HepG2 (cell line): ENCODE results near the gene FASTKD3. TPM values are rescaled to one million over a fixed set of nuclear protein-coding genes. Genes with fewer than 3 reads are reported as not detected.

Source experiments
- BRD4 ChIP-seq: sonication (generic); formaldehyde crosslinking; IDR thresholded peaks from 2 replicates; pipeline ENCODE4 v1.4.0; 2020; ENCODE audit warnings: missing genetic modification reagents
- CENPBD1 ChIP-seq: sonication (generic); formaldehyde crosslinking; IDR thresholded peaks from 2 replicates; pipeline ENCODE4 v1.8.0; 2022; ENCODE audit warnings: missing genetic modification reagents, low read depth, mild to moderate bottlenecking, borderline replicate concordance
- DMAP1 ChIP-seq: IDR thresholded peaks from 2 replicates; pipeline ENCODE4 v1.6.1; 2016
- DRAP1 ChIP-seq: IDR thresholded peaks from 2 replicates; pipeline ENCODE4 v1.6.1; 2016; ENCODE audit warnings: missing genetic modification reagents, missing compliant biosample characterization
- EP300 ChIP-seq, 3 experiments: sonication (generic) in 1 of 3; formaldehyde crosslinking in 1 of 3; IDR thresholded peaks; 2 replicates each; pipeline versions ENCODE4 v1.5.1 to v1.6.1; 2011 to 2020; ENCODE audit warnings: low read depth in 2 of 3, low read length in 2 of 3, borderline replicate concordance in 1 of 3, improper control_type of control experiment in 1 of 3, mild to moderate bottlenecking in 1 of 3, missing genetic modification reagents in 1 of 3, moderate library complexity in 1 of 3
- MYPOP ChIP-seq: sonication (generic); formaldehyde crosslinking; IDR thresholded peaks from 2 replicates; pipeline ENCODE4 v1.8.1; 2023; ENCODE audit warnings: mild to moderate bottlenecking, moderate library complexity, missing genetic modification reagents
- MZF1 ChIP-seq: sonication (generic); formaldehyde crosslinking; IDR thresholded peaks from 2 replicates; pipeline ENCODE4 v1.8.1; 2023; ENCODE audit warnings: mild to moderate bottlenecking, missing genetic modification reagents, borderline replicate concordance
- NR2F6 ChIP-seq, 2 experiments: IDR thresholded peaks; 2 replicates each; pipeline ENCODE4 v1.6.1; 2016; ENCODE audit warnings: antibody characterized with exemption in 1 of 2, mild to moderate bottlenecking in 1 of 2
- PRPF4 ChIP-seq: fragments of 200-400 bp; formaldehyde crosslinking; IDR thresholded peaks from 2 replicates; pipeline ENCODE4 v1.6.1; 2016; ENCODE audit warnings: low read length, low read depth; ENCODE audit not compliant: poor library complexity, severe bottlenecking
- ZNF264 ChIP-seq: sonication (generic); formaldehyde crosslinking; IDR thresholded peaks from 2 replicates; pipeline ENCODE4 v1.4.0; 2020; ENCODE audit warnings: missing genetic modification reagents
- ZNF280D ChIP-seq: sonication (generic); formaldehyde crosslinking; IDR thresholded peaks from 2 replicates; pipeline ENCODE4 v1.5.1; 2020; ENCODE audit warnings: mild to moderate bottlenecking, missing genetic modification reagents
- ZNF407 ChIP-seq: sonication (generic); formaldehyde crosslinking; IDR thresholded peaks from one replicate; pipeline ENCODE4 v1.5.1; 2020; ENCODE audit warnings: mild to moderate bottlenecking, missing genetic modification reagents; ENCODE audit errors: not compliant biosample characterization
- ZNF678 ChIP-seq: sonication (generic); formaldehyde crosslinking; IDR thresholded peaks from 2 replicates; pipeline ENCODE4 v1.4.0; 2020; ENCODE audit warnings: mild to moderate bottlenecking, missing genetic modification reagents
- ZNF816 ChIP-seq: sonication (generic); formaldehyde crosslinking; IDR thresholded peaks from 2 replicates; pipeline ENCODE4 v1.8.0; 2022; ENCODE audit warnings: missing genetic modification reagents, mild to moderate bottlenecking, borderline replicate concordance
- polyA plus RNA-seq, 8 experiments: library from polyadenylated mRNA; depleted of rRNA in 3 of 8; stranded (reverse) in 7 of 8; unstranded in 1 of 8; fragments of >200 nt; fragmentation: Illumina TruSeq in 4 of 8; extraction: Trizol in 4 of 8; gene quantifications; 2 replicates each; pipeline versions ENCODE4 v1.2.1 to v1.2.3, GENCODE V29; 2011 to 2016; ENCODE audit warnings: low read depth in 4 of 8, missing spikeins in 1 of 8, mixed read lengths in 1 of 8; ENCODE audit not compliant: insufficient read depth in 1 of 8
- total RNA-seq, 5 experiments: library from RNA; depleted of rRNA; stranded (reverse); fragments of >200 nt; fragmentation: Illumina TruSeq; extraction: Trizol; gene quantifications; 2 replicates each; pipeline ENCODE4 v1.2.3, GENCODE V29; 2016; ENCODE audit warnings: low read depth in 1 of 5

The FASTKD3 gene
- total and polyA plus RNA-seq, 2 of the 13 experiments (the other 11 are each of a cell fraction or from before 2014, with no cell fraction given) = 6.9 to 17.8 TPM

- TF ChIP-seq EP300 (IDR thresholded peaks at IDR 0.05; ENCODE audit: low read depth in 2 of 2, low read length in 2 of 2) = no peak
- no peak for TF ChIP-seq EP300 (CRISPR knock-in tag; IDR thresholded peaks at IDR 0.05; ENCODE audit: borderline replicate concordance)
- TF ChIP-seq MYPOP (CRISPR knock-in tag) = peak; percentile 98
- no peak; the same call in 1 of the 2 replicates for TF ChIP-seq ZNF678 (CRISPR knock-in tag)
- no peak for TF ChIP-seq MZF1 (CRISPR knock-in tag)
- TF ChIP-seq ZNF264 = 0 out of 2 replicates have a peak, but pooled peaks have one; percentile 33
- TF ChIP-seq CENPBD1 (CRISPR knock-in tag) = no peak
- TF ChIP-seq ZNF407 = peak; percentile 92
- peak; percentile 41; the same call in 1 of the 2 replicates for TF ChIP-seq NR2F6 (IDR thresholded peaks at IDR 0.05)
- TF ChIP-seq NR2F6 (CRISPR knock-in tag; IDR thresholded peaks at IDR 0.05) = no peak; the same call in 1 of the 2 replicates
- peak; percentile 47 for TF ChIP-seq DMAP1 (CRISPR knock-in tag)
- TF ChIP-seq BRD4 (CRISPR knock-in tag) = peak; percentile 63; the same call in 1 of the 2 replicates
- TF ChIP-seq ZNF280D (CRISPR knock-in tag) = no peak
- TF ChIP-seq ZNF816 (CRISPR knock-in tag) = no peak
- peak; percentile 59; the same call in 1 of the 2 replicates for TF ChIP-seq DRAP1 (CRISPR knock-in tag)
- TF ChIP-seq PRPF4 = no peak
Measured at GRCh38 chr5:7868773-7869473, at the start of gene FASTKD3, which contains the start of gene MTRR (continued).
